WI38 (cell line): ENCODE results near the gene MFGE8.

ENCODE experiments used
- H3K4me3 ChIP-seq: 2 replicates; pipeline ENCODE4 v1.5.1; 2011; ENCODE audit warnings: low read depth, mild to moderate bottlenecking, control low read depth, low read length
- CTCF ChIP-seq: IDR thresholded peaks from 2 replicates; pipeline ENCODE4 v1.5.1; 2012; ENCODE audit warnings: low read depth, mild to moderate bottlenecking, control low read depth, low read length

Gene MFGE8

GRCh38 chr15:88858934-88859333 lies 54.2 kb downstream of the MFGE8 start:
- no peak overlapping the region for H3K4me3 ChIP-seq
- TF ChIP-seq CTCF = no peak

- no peak overlapping the region for H3K4me3 ChIP-seq
- TF ChIP-seq CTCF = no peak
Observed at GRCh38 chr15:88852476-88852875, 60.7 kb downstream of the MFGE8 start.

- TF ChIP-seq CTCF = no peak
- no peak overlapping the region for H3K4me3 ChIP-seq
Observed at GRCh38 chr15:88849376-88850072, 63.7 kb downstream of the MFGE8 start.
